ENCODE results near the gene CLSTN2.

The CLSTN2 gene

DNA sequence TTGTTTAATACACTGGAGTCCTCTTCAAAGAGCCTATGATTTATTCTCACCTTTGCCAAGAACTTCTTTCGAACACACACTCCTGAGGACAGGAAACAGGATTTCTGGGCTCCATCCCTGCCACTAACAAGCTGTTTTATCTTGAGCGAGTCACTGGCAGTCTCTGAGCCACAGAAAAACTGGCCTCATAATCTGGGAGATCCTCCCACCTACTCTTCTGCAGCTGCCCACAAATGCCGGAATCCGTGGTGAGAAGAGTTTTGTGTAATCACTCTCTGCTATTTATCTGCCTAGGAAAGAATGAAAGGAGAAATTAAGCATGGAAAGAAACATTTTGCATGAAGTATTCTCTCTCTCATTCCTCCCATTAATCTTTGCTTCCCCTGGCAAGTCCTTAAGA is 570.9 kb downstream of the CLSTN2 start:
- Histone ChIP-seq H2BK5ac (ENCODE audit: low read depth, low read length, poor library complexity) (no peak overlapping the region), H4K12ac (ENCODE audit: low read depth, low read length) (no peak overlapping the region), H3K79me2 (ENCODE audit: control insufficient read depth, insufficient read depth, low read length, poor library complexity) (no peaks in the 10 kb centered on the region), H2AK5ac (ENCODE audit: low read length) (no peak overlapping the region), H3K36me3 (ENCODE audit: control insufficient read depth in 1 of 2, insufficient read depth in 2 of 2, low read length in 2 of 2) (no peaks in the 10 kb centered on the region), H3K4ac (ENCODE audit: low read depth, low read length) (no peak overlapping the region), H3K18ac (ENCODE audit: low read length) (no peak overlapping the region), H4K8ac (ENCODE audit: low read depth, low read length) (no peak overlapping the region), H3K4me2 (ENCODE audit: low read length) (no peak overlapping the region), H4K91ac (ENCODE audit: low read depth, low read length) (no peak overlapping the region), H3K9me3 (ENCODE audit: insufficient read depth, low read depth, low read length) (no peaks in the 10 kb centered on the region), H3K79me1 (ENCODE audit: low read length) (no peaks in the 10 kb centered on the region), H3K27ac (ENCODE audit: low read depth, low read length) (no peak overlapping the region), H2BK12ac (ENCODE audit: low read length) (no peak overlapping the region), H3K14ac (ENCODE audit: low read length) (no peak overlapping the region), H3K4me3 (ENCODE audit: low read depth, low read length) (no peak overlapping the region), H3K23ac (ENCODE audit: low read length) (no peak overlapping the region), H3K27me3 (ENCODE audit: insufficient read depth, low read length) (no peaks in the 10 kb centered on the region), H3K4me1 (ENCODE audit: control insufficient read depth in 1 of 2, insufficient read depth in 2 of 2, low read length in 2 of 2) (peaks cover 4 to 8% of the 10 kb centered on the region in 2 experiments), H3K9ac (ENCODE audit: low read length) (no peak overlapping the region), H2AFZ (ENCODE audit: insufficient read depth, low read length, poor library complexity) (no peak overlapping the region), H2BK120ac (ENCODE audit: insufficient read depth, low read length, poor library complexity) (no peak overlapping the region)
- no peak for DNase-seq
- WGBS (ENCODE audit: extremely low coverage, insufficient coverage, insufficient read length) = no CpG with 5 or more reads among the region's 4 CpGs

DNA sequence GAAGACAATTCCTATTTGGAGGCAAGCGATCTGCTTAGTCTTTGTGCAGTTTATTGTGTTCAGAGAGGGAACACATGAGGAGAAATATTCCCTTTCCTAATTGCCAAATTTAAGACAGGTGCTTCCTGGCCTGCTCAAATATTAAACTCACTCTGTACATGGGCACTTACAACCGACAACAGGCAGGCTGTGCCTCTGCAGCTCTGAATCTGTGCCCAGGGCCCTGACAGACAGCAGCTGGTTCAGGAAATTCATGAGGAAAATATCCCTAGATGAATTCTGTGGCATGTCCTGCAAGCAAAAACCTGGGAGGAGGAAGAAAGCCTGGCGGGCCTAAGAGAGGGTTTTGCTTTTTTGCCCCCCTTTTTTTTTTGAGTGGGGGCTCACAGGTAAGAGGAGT is 573.6 kb downstream of the CLSTN2 start:
- WGBS (ENCODE audit: extremely low coverage, insufficient coverage, insufficient read length) = no CpG with 5 or more reads among the region's 3 CpGs
- no peak overlapping the region for H3K4me3 ChIP-seq (ENCODE audit: low read depth, low read length)

DNA sequence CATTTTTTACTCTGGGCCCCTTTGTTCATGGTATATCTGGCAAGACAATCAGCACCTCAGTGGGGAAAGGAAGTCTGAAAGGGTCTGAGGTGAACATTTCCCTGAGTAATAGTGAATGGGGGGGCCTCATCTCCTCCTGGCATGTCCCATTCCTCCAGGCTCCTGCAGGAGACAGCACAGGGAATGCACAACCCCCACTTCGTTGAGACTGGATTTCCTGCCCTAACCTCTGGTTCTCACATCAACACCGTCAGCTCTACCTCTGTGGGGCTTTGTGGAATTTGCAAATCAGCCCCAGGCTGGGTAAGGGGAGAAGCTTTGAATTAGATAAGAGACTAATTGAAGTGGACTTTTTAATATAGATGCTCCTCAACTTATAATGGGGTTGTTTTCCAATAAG is 574.5 kb downstream of the CLSTN2 start:
- no CpG with 5 or more reads among the region's 2 CpGs for WGBS (ENCODE audit: extremely low coverage, insufficient coverage, insufficient read length)
- H3K4ac ChIP-seq (ENCODE audit: low read depth, low read length) = no peak overlapping the region
- H4K91ac ChIP-seq (ENCODE audit: low read depth, low read length) = no peak overlapping the region
- H2BK5ac ChIP-seq (ENCODE audit: low read depth, low read length, poor library complexity) = no peak overlapping the region
- H3K79me2 ChIP-seq (ENCODE audit: control insufficient read depth, insufficient read depth, low read length, poor library complexity) = no peaks in the 10 kb centered on the region
- no peak overlapping the region for H4K8ac ChIP-seq (ENCODE audit: low read depth, low read length)
- H3K23ac ChIP-seq (ENCODE audit: low read length) = no peak overlapping the region
- H3K9me3 ChIP-seq (ENCODE audit: insufficient read depth, low read depth, low read length) = no peaks in the 10 kb centered on the region
- H3K27ac ChIP-seq (ENCODE audit: low read depth, low read length) = no peak overlapping the region
- no peak overlapping the region for H2AFZ ChIP-seq (ENCODE audit: insufficient read depth, low read length, poor library complexity)
- peaks cover 4 to 8% of the 10 kb centered on the region in 2 experiments for H3K4me1 ChIP-seq (ENCODE audit: control insufficient read depth in 1 of 2, insufficient read depth in 2 of 2, low read length in 2 of 2)
- H2BK12ac ChIP-seq (ENCODE audit: low read length) = no peak overlapping the region
- H3K9ac ChIP-seq (ENCODE audit: low read length) = no peak overlapping the region
- H3K79me1 ChIP-seq (ENCODE audit: low read length) = no peaks in the 10 kb centered on the region
- H3K36me3 ChIP-seq (ENCODE audit: control insufficient read depth in 1 of 2, insufficient read depth in 2 of 2, low read length in 2 of 2) = no peaks in the 10 kb centered on the region
- no peak overlapping the region for H4K12ac ChIP-seq (ENCODE audit: low read depth, low read length)
- no peak overlapping the region for H3K14ac ChIP-seq (ENCODE audit: low read length)
- H3K18ac ChIP-seq (ENCODE audit: low read length) = no peak overlapping the region
- no peak overlapping the region for H2AK5ac ChIP-seq (ENCODE audit: low read length)
- no peak overlapping the region for H3K4me2 ChIP-seq (ENCODE audit: low read length)
- no peaks in the 10 kb centered on the region for H3K27me3 ChIP-seq (ENCODE audit: insufficient read depth, low read length)
- H3K4me3 ChIP-seq (ENCODE audit: low read depth, low read length) = no peak overlapping the region
- DNase-seq = no peak
- no peak overlapping the region for H2BK120ac ChIP-seq (ENCODE audit: insufficient read depth, low read length, poor library complexity)

More for the DNA sequence above, 573.6 kb downstream of the CLSTN2 start:
- no peak overlapping the region for H2AFZ ChIP-seq (ENCODE audit: insufficient read depth, low read length, poor library complexity)
- H3K79me2 ChIP-seq (ENCODE audit: control insufficient read depth, insufficient read depth, low read length, poor library complexity) = no peaks in the 10 kb centered on the region
- no peak overlapping the region for H3K18ac ChIP-seq (ENCODE audit: low read length)
- H3K36me3 ChIP-seq (ENCODE audit: control insufficient read depth in 1 of 2, insufficient read depth in 2 of 2, low read length in 2 of 2) = no peaks in the 10 kb centered on the region
- DNase-seq = no peak
- no peak overlapping the region for H2BK5ac ChIP-seq (ENCODE audit: low read depth, low read length, poor library complexity)
- no peaks in the 10 kb centered on the region for H3K27me3 ChIP-seq (ENCODE audit: insufficient read depth, low read length)
- no peak overlapping the region for H3K4ac ChIP-seq (ENCODE audit: low read depth, low read length)
- H3K4me1 ChIP-seq (ENCODE audit: control insufficient read depth in 1 of 2, insufficient read depth in 2 of 2, low read length in 2 of 2) = peaks cover 4 to 8% of the 10 kb centered on the region in 2 experiments
- H3K79me1 ChIP-seq (ENCODE audit: low read length) = no peaks in the 10 kb centered on the region
- H4K91ac ChIP-seq (ENCODE audit: low read depth, low read length) = no peak overlapping the region
- H2BK12ac ChIP-seq (ENCODE audit: low read length) = no peak overlapping the region
- no peak overlapping the region for H4K12ac ChIP-seq (ENCODE audit: low read depth, low read length)
- no peak overlapping the region for H3K23ac ChIP-seq (ENCODE audit: low read length)
- no peak overlapping the region for H3K27ac ChIP-seq (ENCODE audit: low read depth, low read length)
- H3K14ac ChIP-seq (ENCODE audit: low read length) = no peak overlapping the region
- no peak overlapping the region for H3K9ac ChIP-seq (ENCODE audit: low read length)
- H4K8ac ChIP-seq (ENCODE audit: low read depth, low read length) = no peak overlapping the region
- H3K4me2 ChIP-seq (ENCODE audit: low read length) = no peak overlapping the region
- no peak overlapping the region for H2BK120ac ChIP-seq (ENCODE audit: insufficient read depth, low read length, poor library complexity)
- no peak overlapping the region for H2AK5ac ChIP-seq (ENCODE audit: low read length)
- H3K9me3 ChIP-seq (ENCODE audit: insufficient read depth, low read depth, low read length) = no peaks in the 10 kb centered on the region

DNA sequence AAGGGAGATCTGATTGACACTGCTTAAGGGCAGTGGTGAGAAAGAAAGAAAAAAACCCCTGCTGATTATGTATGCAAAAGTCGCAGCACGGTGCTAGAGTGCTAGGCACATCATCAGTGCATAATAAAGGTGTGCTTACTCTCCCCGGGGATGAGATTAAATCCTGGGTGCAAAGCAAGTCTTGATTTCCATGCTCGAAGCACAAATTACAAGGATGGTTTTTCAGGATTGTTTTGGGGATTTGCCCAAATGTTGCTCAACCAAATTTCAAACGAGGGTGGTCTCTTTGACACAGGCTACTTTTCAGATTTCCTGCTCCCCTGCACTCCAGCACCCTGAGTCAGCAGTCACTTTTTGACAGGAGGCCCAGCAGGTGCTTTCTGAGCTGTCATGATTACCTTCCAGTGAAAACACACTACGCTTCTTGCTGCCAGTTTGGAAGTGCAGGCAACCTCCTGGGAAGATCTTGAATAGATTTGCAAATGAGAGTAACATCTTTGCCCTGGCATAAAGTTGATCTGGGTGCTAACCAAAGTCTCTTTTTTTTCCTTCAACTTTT is 575.4 kb downstream of the CLSTN2 start:
- Histone ChIP-seq H3K79me1 (ENCODE audit: low read length) (no peaks in the 10 kb centered on the region), H3K4ac (ENCODE audit: low read depth, low read length) (no peak overlapping the region), H2BK5ac (ENCODE audit: low read depth, low read length, poor library complexity) (no peak overlapping the region), H3K4me3 (ENCODE audit: low read depth, low read length) (no peak overlapping the region), H4K8ac (ENCODE audit: low read depth, low read length) (no peak overlapping the region), H3K14ac (ENCODE audit: low read length) (no peak overlapping the region), H3K27me3 (ENCODE audit: insufficient read depth, low read length) (no peaks in the 10 kb centered on the region), H2AFZ (ENCODE audit: insufficient read depth, low read length, poor library complexity) (no peak overlapping the region), H2BK120ac (ENCODE audit: insufficient read depth, low read length, poor library complexity) (no peak overlapping the region), H3K4me2 (ENCODE audit: low read length) (no peak overlapping the region), H3K9me3 (ENCODE audit: insufficient read depth, low read depth, low read length) (no peaks in the 10 kb centered on the region), H3K4me1 (ENCODE audit: control insufficient read depth in 1 of 2, insufficient read depth in 2 of 2, low read length in 2 of 2) (peaks cover 4 to 8% of the 10 kb centered on the region in 2 experiments), H3K27ac (ENCODE audit: low read depth, low read length) (no peak overlapping the region), H3K36me3 (ENCODE audit: control insufficient read depth in 1 of 2, insufficient read depth in 2 of 2, low read length in 2 of 2) (no peaks in the 10 kb centered on the region), H2AK5ac (ENCODE audit: low read length) (no peak overlapping the region), H3K9ac (ENCODE audit: low read length) (no peak overlapping the region), H2BK12ac (ENCODE audit: low read length) (no peak overlapping the region), H4K12ac (ENCODE audit: low read depth, low read length) (no peak overlapping the region), H4K91ac (ENCODE audit: low read depth, low read length) (no peak overlapping the region), H3K23ac (ENCODE audit: low read length) (no peak overlapping the region), H3K18ac (ENCODE audit: low read length) (no peak overlapping the region), H3K79me2 (ENCODE audit: control insufficient read depth, insufficient read depth, low read length, poor library complexity) (no peaks in the 10 kb centered on the region)
- no peak for DNase-seq
- WGBS (ENCODE audit: extremely low coverage, insufficient coverage, insufficient read length) = no CpG with 5 or more reads among the region's 6 CpGs
